Parathyroid adenoma (tissue), 2 donors: ENCODE results near the gene TMBIM4.
A peak's percentile ranks its signal among the peaks of the same experiment; 100 is the strongest.

Source experiments
- H2AFZ ChIP-seq: fragments of 300-600 bp; sonication (generic); one replicate; pipeline ENCODE4 v1.7.0; 2017; ENCODE audit warnings: antibody characterized with exemption, mild to moderate bottlenecking
- H3K27ac ChIP-seq: fragments of 300-600 bp; sonication (generic); one replicate; pipeline ENCODE4 v1.7.0; 2017
- H3K27me3 ChIP-seq: fragments of 300-600 bp; sonication (generic); one replicate; pipeline ENCODE4 v1.7.0; 2017; ENCODE audit warnings: low read length; ENCODE audit not compliant: control insufficient read depth, insufficient read depth
- H3K36me3 ChIP-seq: fragments of 300-600 bp; sonication (generic); one replicate; pipeline ENCODE4 v1.7.0; 2017; ENCODE audit warnings: low read length; ENCODE audit not compliant: control insufficient read depth, insufficient read depth
- H3K4me1 ChIP-seq: fragments of 300-600 bp; sonication (generic); one replicate; pipeline ENCODE4 v1.7.0; 2017; ENCODE audit warnings: control low read depth
- H3K4me2 ChIP-seq: fragments of 300-600 bp; sonication (generic); one replicate; pipeline ENCODE4 v1.7.0; 2017; ENCODE audit warnings: low read length
- H3K4me3 ChIP-seq: fragments of 300-600 bp; sonication (generic); one replicate; pipeline ENCODE4 v1.7.0; 2017; ENCODE audit warnings: low read depth, low read length
- H3K79me2 ChIP-seq: fragments of 300-600 bp; sonication (generic); one replicate; pipeline ENCODE4 v1.7.0; 2017; ENCODE audit warnings: control low read depth
- H3K9ac ChIP-seq: fragments of 300-600 bp; sonication (generic); one replicate; pipeline ENCODE4 v1.7.0; 2017; ENCODE audit warnings: mild to moderate bottlenecking
- H3K9me3 ChIP-seq: fragments of 300-600 bp; sonication (generic); one replicate; pipeline ENCODE4 v1.7.0; 2017; ENCODE audit warnings: low read length; ENCODE audit not compliant: control insufficient read depth
- CTCF ChIP-seq: fragments of 300-600 bp; sonication (generic); IDR thresholded peaks from one replicate; pipeline ENCODE4 v1.7.0; 2017; ENCODE audit warnings: antibody characterized with exemption, mild to moderate bottlenecking
- donor health status: primary hyperparathyroidism.

Gene TMBIM4

GRCh38 chr12:66170606-66171005 lies 810 bp upstream of the TMBIM4 start:
- no peak overlapping the region for H3K27ac ChIP-seq
- no peaks in the 10 kb centered on the region for H3K9me3 ChIP-seq
- no peak overlapping the region for H3K9ac ChIP-seq
- H3K27me3 ChIP-seq: no peaks in the 10 kb centered on the region
- no peaks in the 10 kb centered on the region for H3K36me3 ChIP-seq
- H3K4me3 ChIP-seq: no peak overlapping the region
- no peak overlapping the region for H3K4me2 ChIP-seq
- H2AFZ ChIP-seq: peak overlapping the region; percentile 90
- H3K79me2 ChIP-seq: peaks cover 7% of the 10 kb centered on the region
- TF ChIP-seq CTCF: no peak
- no peaks in the 10 kb centered on the region for H3K4me1 ChIP-seq

- Histone ChIP-seq H3K27ac (peak overlapping the region; percentile 91), H2AFZ (no peak overlapping the region), H3K9me3 (no peaks in the 10 kb centered on the region), H3K4me1 (no peaks in the 10 kb centered on the region), H3K9ac (no peak overlapping the region), H3K79me2 (peaks cover 23% of the 10 kb centered on the region), H3K4me2 (peak overlapping the region; percentile 82), H3K4me3 (peak overlapping the region; percentile 68), H3K36me3 (no peaks in the 10 kb centered on the region), H3K27me3 (no peaks in the 10 kb centered on the region)
- TF ChIP-seq CTCF: no peak
Observed at GRCh38 chr12:66168410-66168809, 1.4 kb downstream of the TMBIM4 start.

- Histone ChIP-seq H3K27ac (no peak overlapping the region), H3K36me3 (no peaks in the 10 kb centered on the region), H3K27me3 (no peaks in the 10 kb centered on the region), H3K9me3 (no peaks in the 10 kb centered on the region), H2AFZ (no peak overlapping the region), H3K4me2 (no peak overlapping the region), H3K79me2 (peaks cover 28% of the 10 kb centered on the region), H3K9ac (no peak overlapping the region), H3K4me3 (no peak overlapping the region), H3K4me1 (no peaks in the 10 kb centered on the region)
- TF ChIP-seq CTCF: no peak
Observed at GRCh38 chr12:66166561-66166960, 3.2 kb downstream of the TMBIM4 start.

- Histone ChIP-seq H3K4me1 (no peaks in the 10 kb centered on the region), H3K4me2 (no peak overlapping the region), H3K9ac (no peak overlapping the region), H3K9me3 (no peaks in the 10 kb centered on the region), H3K27ac (no peak overlapping the region), H3K79me2 (peaks cover 28% of the 10 kb centered on the region), H3K36me3 (no peaks in the 10 kb centered on the region), H3K4me3 (no peak overlapping the region), H2AFZ (no peak overlapping the region), H3K27me3 (no peaks in the 10 kb centered on the region)
- TF ChIP-seq CTCF: no peak
Observed at GRCh38 chr12:66165141-66165540, 4.7 kb downstream of the TMBIM4 start.

GRCh38 chr12:66164349-66164821 lies 5.4 kb downstream of the TMBIM4 start:
- no peak for TF ChIP-seq CTCF
- Histone ChIP-seq H3K4me2 (no peak overlapping the region), H3K27ac (no peak overlapping the region), H3K9me3 (no peaks in the 10 kb centered on the region), H3K4me1 (no peaks in the 10 kb centered on the region), H2AFZ (no peak overlapping the region), H3K79me2 (peaks cover 28% of the 10 kb centered on the region), H3K36me3 (no peaks in the 10 kb centered on the region), H3K9ac (no peak overlapping the region), H3K27me3 (no peaks in the 10 kb centered on the region), H3K4me3 (no peak overlapping the region)
